Stimulated activated memory B cell treated with anti-CD40 and anti-IgM and Interleukin-4, amounts not matched to agents 10 μg/mL and 1 μg/mL and 100 μg/mL, for 72 hours (primary cell): Measurements from ENCODE around the gene EVA1B.

Experiments
- ATAC-seq: fragments of 150-1000 bp; cut with Tn5 transposase; 2 replicates; pipeline ENCODE4 v1.10.0; 2021
- H3K27ac Mint-ChIP-seq: one replicate; pipeline ENCODE4 v1.8.0; 2022; ENCODE audit warnings: mild to moderate bottlenecking, mixed read lengths
- H3K27me3 Mint-ChIP-seq: one replicate; pipeline ENCODE4 v1.8.0; 2022; ENCODE audit warnings: mixed read lengths
- H3K36me3 Mint-ChIP-seq: one replicate; pipeline ENCODE4 v1.8.0; 2022; ENCODE audit warnings: mixed read lengths
- H3K4me1 Mint-ChIP-seq: one replicate; pipeline ENCODE4 v1.8.0; 2022; ENCODE audit warnings: mixed read lengths
- H3K4me3 Mint-ChIP-seq: one replicate; pipeline ENCODE4 v1.8.0; 2022; ENCODE audit warnings: mild to moderate bottlenecking, moderate library complexity, mixed read lengths
- H3K9me3 Mint-ChIP-seq: one replicate; pipeline ENCODE4 v1.8.0; 2022; ENCODE audit warnings: mixed read lengths

EVA1B gene

DNA sequence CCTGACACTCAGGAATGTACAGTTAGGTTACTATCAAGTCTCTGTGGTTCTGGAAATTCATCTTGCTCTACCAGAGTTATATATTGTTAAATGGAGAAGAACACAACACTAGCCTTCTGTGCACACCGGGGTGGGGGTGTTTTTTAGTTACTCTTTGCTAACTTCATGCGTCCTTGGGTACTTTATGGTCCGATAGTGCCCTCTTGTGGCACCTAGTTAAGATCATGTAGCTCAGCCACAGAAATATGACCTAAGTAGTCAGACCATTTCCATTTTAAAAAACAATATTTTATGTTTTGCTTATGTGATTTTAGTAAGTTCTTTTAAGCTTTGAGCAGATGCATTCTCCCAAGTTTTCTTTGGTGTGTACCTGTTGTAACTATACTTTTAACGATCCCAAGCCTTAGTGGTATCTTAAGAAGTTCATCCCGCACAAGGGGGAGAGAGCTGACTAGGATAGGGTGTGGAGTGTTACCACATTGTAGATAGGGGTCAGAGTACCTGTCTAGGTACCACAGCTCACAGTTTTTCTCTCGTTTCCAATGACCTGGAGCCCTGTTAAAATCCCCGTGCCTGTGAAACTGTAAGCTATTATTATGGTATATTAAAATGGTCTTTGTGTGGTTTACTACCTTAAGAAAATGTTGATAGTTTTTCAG, 37.9 kb downstream of the EVA1B start:
- H3K4me3 Mint-ChIP-seq: no peak overlapping the region
- no peaks in the 10 kb centered on the region for H3K27me3 Mint-ChIP-seq
- H3K9me3 Mint-ChIP-seq: no peaks in the 10 kb centered on the region
- peaks cover 46% of the 10 kb centered on the region for H3K36me3 Mint-ChIP-seq
- H3K4me1 Mint-ChIP-seq: peaks cover 9% of the 10 kb centered on the region
- peak; percentile 73 for ATAC-seq
- no peak overlapping the region for H3K27ac Mint-ChIP-seq

- Mint-ChIP-seq H3K4me3 (no peak overlapping the region), H3K36me3 (peaks cover 43% of the 10 kb centered on the region), H3K27ac (no peak overlapping the region), H3K4me1 (peaks cover 15% of the 10 kb centered on the region), H3K27me3 (no peaks in the 10 kb centered on the region), H3K9me3 (no peaks in the 10 kb centered on the region)
- no peak for ATAC-seq
These were observed 38.9 kb downstream of the EVA1B start for GRCh38 chr1:36284517-36284916.

GRCh38 chr1:36284061-36284460, 39.4 kb downstream of the EVA1B start:
- H3K27ac Mint-ChIP-seq: no peak overlapping the region
- peaks cover 39% of the 10 kb centered on the region for H3K36me3 Mint-ChIP-seq

DNA sequence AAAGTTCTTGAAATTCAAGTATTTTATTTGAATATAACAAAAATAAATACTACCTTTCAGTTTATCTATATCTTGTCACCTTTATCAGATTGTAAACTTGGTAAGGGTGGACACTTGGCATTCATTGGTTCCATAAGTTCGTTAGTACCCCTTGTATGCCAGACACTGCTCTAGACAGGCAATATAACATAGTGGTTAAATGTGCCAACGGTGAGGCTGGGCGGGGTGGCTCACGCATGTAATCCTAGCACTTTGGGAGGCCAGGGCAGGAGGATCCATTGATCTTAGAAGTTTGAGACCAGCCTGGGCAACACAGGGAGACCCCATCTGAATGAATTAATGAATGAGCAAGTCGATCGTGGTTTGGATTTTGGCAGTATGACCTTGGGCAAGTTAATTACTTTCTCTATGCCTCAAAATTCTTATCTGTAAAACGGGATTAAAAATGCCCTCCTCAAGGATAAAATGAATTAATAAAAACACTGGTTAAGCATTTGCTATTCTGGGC, 43.6 kb downstream of the EVA1B start:
- peaks cover 10% of the 10 kb centered on the region for H3K4me1 Mint-ChIP-seq
- ATAC-seq: no peak
- H3K27me3 Mint-ChIP-seq: no peaks in the 10 kb centered on the region
- no peaks in the 10 kb centered on the region for H3K9me3 Mint-ChIP-seq
- no peak overlapping the region for H3K4me3 Mint-ChIP-seq
- H3K36me3 Mint-ChIP-seq: peaks cover 9% of the 10 kb centered on the region
- peak overlapping the region; percentile 64 for H3K27ac Mint-ChIP-seq

More at GRCh38 chr1:36284061-36284460, 39.4 kb downstream of the EVA1B start:
- ATAC-seq: no peak
- Mint-ChIP-seq H3K4me3 (no peak overlapping the region), H3K27me3 (no peaks in the 10 kb centered on the region), H3K4me1 (peaks cover 15% of the 10 kb centered on the region), H3K9me3 (no peaks in the 10 kb centered on the region)

- no peaks in the 10 kb centered on the region for H3K27me3 Mint-ChIP-seq
- H3K9me3 Mint-ChIP-seq: no peaks in the 10 kb centered on the region
- peaks cover 9% of the 10 kb centered on the region for H3K36me3 Mint-ChIP-seq
- peaks cover 10% of the 10 kb centered on the region for H3K4me1 Mint-ChIP-seq
- no peak for ATAC-seq
- H3K27ac Mint-ChIP-seq: peak overlapping the region; percentile 64
- no peak overlapping the region for H3K4me3 Mint-ChIP-seq
These were observed 44.2 kb downstream of the EVA1B start for GRCh38 chr1:36279110-36279788.

DNA sequence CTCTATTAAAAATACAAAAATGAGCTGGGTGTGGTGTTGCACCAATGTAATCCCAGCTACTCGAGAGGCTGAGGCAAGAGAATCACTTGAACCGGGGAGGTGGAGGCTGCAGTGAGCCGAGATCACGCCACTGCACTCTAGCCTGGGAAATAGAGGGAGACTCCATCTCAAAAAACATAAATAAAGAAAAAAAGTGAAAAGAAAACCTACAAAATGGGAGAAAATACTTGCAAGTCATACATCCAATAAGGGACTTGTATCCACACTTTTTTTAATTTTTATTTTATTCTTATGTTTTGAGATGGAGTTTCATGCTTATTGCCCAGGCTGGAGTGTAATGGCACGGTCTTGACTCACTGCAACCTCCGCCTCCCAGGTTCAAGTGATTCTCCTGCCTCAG, 46.8 kb downstream of the EVA1B start:
- Mint-ChIP-seq H3K9me3 (no peaks in the 10 kb centered on the region), H3K36me3 (peaks cover 20% of the 10 kb centered on the region), H3K4me3 (no peak overlapping the region), H3K27ac (no peak overlapping the region), H3K27me3 (no peaks in the 10 kb centered on the region), H3K4me1 (peaks cover 18% of the 10 kb centered on the region)
- ATAC-seq: no peak

DNA sequence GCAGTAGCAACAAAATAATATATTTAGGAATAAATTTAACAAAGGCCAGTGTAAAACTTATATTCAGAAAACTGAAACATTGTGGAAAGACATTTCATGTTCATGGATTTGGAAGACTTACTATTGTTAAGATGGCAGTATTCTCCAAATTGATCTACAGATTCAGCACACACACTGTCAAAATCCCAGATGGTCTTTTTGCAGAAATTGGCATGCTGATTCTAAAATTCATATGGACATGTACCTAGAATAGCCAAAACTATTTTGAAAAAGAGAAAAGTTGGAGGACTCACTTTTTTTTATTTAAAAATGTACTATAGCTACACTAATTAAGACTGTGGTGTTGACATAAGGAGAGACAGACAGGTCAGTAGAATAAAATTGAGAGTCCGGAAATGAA, 49.2 kb downstream of the EVA1B start:
- no peak overlapping the region for H3K4me3 Mint-ChIP-seq
- H3K36me3 Mint-ChIP-seq: peaks cover 17% of the 10 kb centered on the region
- no peaks in the 10 kb centered on the region for H3K9me3 Mint-ChIP-seq
- H3K27me3 Mint-ChIP-seq: no peaks in the 10 kb centered on the region
- no peak overlapping the region for H3K27ac Mint-ChIP-seq
- H3K4me1 Mint-ChIP-seq: peaks cover 10% of the 10 kb centered on the region
- ATAC-seq: no peak

- Mint-ChIP-seq H3K27me3 (no peaks in the 10 kb centered on the region), H3K4me1 (peaks cover 8% of the 10 kb centered on the region), H3K4me3 (no peak overlapping the region), H3K27ac (peak overlapping the region; percentile 20), H3K36me3 (peaks cover 17% of the 10 kb centered on the region), H3K9me3 (no peaks in the 10 kb centered on the region)
- ATAC-seq: no peak
These were observed 50.4 kb downstream of the EVA1B start for GRCh38 chr1:36273024-36273423.
